ENCODE data around the gene NFKBIZ.
"Not testable (repeated sequence)": the region's sequence is repeated elsewhere in the genome, so short reads cannot be mapped to it uniquely, and the experiment has no call there.

NFKBIZ gene

DNA sequence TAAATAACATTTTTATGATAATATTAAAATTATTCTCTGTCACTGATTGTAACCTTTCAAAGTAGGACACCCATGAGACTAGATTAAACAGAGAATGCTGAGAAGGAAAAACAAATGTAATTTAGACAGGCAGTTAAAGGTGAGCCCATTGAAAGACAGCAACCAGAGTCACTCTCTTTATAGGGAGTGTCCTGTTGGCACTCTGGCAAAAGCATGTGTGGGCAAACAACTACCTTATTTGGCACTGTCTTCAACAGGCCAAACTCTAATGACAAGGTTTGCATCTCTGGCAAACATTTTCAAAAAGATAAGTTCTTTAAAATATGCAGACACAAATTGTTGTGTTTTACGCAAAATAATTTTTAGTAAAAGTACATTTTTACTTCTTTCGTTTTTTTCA is 29.8 kb downstream of the NFKBIZ start:
- no peak for DNase-seq

DNA sequence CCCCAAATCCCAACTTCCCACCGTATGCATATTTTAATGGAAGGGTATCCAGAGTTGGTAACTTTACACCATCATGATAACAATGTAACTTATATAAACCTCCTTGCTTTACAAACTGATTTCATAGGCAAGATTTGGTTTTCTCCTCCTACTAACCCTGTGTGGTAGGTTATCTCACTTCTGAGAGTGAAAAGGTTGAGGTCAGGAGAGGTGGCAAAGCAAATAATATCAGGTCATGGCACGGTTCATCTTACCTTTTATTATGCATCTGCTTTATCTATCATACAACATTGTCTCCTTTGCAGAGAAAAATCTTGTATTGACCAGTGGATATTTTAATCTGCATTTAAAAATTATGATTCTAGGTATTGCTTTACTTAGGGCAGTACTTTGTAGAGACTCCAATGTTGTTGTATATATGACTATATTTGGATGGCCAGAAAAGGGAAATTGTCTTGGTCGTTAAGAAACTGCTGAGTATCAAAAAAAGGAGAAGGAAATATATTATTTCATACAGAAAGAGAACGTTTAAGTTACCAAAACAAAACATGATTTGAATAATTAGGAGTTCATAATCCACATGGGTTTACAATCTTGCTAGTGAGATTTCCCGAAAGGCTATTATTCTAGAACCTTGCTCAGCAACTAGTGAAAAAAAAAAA is 30.4 kb downstream of the NFKBIZ start:
- DNase-seq: no peak

DNA sequence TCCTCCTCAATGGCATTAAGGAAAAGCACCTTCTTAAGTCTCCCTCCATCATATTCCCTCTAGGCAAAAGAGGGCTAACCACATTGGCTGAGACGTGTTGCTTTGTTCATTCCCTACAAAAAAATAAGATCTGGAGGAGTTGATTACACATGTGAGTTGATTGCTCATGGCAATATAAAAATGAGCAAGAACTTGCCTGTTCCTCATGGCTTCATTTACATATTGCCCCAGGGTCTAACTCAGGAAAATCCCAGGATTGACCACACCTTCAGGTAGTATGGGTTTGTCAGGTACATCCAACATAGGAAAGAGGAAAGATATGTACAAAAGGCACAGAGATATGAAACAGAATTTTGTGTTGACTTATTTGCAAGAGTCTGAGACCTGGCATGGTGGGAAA is 35.5 kb downstream of the NFKBIZ start:
- no peak for DNase-seq

DNA sequence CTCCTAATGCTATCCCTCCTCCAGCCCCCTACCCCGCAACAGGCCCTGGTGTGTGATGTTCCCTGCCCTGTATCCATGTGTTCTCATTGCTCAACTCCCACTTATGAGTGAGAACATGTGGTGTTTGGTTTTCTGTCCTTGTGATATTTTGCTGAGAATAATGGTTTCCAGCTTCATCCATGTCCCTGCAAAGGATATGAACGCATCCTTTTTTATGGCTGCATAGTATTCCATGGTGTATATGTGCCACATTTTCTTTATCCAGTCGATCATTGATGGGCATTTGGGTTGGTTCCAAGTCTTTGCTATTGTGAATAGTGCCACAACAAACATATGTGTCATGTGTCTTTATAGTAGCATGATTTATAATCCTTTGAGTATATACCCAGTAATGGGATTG is 36.3 kb downstream of the NFKBIZ start:
- DNase-seq: not testable (repeated sequence)

DNA sequence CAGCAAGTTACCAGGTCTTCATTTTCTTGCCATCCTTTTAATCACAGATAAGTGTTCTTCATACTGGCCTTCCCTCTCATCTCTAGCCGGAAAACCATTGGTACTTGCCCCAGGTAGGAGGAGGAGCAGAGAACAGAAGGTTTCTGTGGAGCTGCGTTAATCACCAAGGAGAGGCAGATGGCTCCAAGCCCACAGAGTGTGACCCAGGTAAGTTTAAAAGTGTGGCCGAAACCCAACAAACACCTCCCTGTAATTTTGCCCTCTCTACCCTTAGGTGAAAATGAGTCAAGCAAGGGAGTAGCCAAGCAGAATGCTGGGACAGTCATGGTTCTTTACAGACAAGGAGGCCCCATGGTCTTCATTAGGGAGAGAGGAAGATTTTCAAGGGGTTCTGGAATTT is 37.3 kb downstream of the NFKBIZ start:
- DNase-seq: no peak

DNA sequence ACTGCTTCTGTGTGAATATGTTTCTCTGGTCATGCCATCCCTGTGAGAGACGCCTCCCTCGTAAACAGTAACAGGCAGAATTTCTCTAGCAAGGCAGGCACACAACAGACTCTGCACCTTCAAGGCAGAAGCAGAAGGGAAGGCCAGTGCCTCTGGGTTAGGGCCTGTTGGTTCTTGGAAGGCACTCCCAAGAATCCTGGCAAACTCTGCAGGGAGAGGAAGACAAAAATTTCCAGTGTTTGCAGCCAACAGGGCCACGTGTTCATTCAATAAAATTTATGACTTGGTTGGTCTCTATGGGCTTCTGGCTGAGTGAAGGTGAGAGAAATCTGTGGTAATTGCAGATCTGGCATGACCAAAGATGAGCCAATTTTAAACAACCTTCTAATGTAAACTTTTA is 39.3 kb downstream of the NFKBIZ start:
- no peak for DNase-seq

DNA sequence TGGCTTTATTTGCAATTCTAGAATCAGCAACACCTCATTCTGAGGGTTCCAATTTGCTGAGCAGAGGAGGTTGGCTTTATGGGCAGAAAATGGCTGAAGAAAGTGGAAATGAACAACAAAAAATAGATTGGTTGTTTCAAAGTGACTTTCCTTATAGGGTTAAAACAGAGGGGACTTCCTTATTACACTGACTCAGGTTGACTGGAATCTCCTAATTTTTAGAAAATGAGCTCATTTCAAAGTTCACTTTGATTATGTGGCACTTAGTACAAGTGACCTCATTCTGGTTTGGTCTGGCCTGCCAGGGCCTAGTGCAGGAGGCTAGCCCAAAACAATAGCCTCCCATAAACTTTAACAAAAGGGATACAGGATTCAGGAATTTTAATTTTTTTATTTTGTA is 41.4 kb downstream of the NFKBIZ start:
- no peak for DNase-seq

DNA sequence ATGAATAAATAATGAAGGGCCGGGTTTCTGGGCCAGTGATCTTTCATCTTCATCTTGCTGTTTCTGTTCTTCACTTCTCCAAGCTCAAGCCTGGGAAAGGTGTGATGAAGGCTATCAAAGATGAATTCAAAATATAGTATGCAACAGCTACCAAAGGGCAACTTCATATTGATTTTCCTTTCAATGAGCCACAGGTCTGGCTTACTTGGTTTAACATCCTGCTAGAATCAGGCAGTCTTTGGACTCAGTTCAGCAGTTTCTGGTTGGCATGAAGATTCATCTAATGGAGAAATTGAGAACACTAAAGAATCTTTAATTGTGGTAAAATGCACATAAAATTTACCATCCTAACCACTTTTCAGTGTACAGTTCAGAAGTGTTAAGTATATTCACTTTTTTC is 43.3 kb downstream of the NFKBIZ start:
- no peak for DNase-seq

DNA sequence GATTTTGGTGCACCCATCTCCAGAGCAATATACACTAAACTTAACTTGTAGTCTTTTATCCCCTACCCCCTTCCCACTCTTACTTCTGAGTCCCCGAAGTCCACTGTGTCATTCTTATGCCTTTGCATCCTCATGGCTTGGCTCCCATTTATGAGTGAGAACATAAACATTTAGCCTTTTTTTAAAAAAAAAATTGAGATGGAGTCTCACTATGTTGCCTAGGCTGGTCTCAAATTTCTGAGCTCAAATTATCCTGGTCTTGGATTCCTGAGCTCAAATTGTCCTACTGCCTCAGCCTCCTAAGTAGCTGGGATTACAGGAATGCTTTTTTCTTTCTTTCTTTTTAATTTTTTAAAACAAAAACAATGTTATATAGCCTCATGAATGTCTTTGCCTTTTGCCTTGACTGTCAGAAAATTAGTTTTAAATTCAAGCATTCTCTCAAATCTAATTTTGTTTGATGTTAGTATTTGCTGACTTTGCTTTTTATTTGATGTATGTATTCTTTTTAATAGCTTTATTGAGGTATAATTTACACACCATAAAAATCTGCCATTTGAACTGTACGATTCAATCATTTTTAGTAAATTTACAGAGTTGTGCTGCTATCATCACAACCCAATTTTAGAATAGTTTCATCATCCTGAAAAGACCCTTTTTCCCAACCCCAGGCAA is 46.9 kb downstream of the NFKBIZ start:
- DNase-seq: no peak

DNA sequence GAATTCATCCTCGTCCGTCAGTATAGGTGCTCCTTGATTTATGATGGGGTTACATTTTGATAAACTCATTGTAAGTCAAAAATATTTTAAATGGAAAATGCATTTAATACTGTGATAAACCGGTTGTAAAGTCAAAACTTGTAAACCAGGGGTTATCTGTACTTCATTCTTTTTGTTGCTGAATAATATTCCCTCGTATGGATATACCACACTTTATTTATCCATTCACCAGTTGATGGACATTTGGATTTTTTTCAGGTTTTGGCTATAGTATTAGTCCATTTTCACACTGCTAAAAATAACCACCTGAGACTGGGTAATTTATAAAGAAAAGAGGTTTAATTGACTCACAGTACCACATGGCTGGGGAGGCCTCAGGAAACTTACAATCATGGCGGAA is 47.7 kb downstream of the NFKBIZ start:
- DNase-seq: no peak

DNA sequence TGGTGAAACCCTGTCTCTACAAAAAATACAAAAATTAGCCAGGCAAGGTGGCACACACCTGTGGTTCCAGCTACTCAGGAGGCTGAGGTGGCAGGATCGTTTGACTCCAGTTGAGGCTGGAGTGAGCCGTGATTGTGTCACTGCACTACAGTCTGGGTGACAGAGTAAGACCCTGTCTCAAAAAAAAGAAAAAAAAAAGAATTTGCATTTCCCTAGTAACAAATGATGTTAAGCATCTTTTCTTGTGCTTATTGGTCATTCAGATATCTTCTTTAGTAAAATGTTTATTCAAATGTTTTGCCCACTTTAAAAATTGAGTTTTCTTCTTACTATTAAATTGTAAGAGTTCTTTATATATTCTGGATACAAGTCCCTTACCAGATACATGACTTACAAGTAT is 48.7 kb downstream of the NFKBIZ start:
- no peak for DNase-seq

DNA sequence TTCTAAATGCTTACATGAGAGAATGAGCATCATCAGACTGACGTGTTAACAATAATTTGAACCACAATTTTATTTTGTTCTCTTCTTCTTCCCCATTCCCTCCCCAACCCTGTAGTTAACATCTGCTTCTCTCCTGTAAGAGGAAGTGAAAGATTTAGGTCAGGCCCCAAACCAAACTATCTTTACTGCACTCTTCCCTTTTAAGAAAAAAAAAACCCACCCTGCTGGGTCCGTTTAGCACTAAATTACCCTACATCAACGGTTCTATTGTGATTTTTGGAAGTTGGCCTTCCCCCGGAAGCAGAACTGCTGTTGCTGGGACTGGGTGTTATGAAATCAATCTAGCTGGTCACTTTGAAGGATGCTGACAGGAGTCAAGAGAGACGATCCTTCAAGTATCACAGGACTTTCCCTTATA is 49.4 kb downstream of the NFKBIZ start:
- DNase-seq: peak; percentile 26 to 34

DNA sequence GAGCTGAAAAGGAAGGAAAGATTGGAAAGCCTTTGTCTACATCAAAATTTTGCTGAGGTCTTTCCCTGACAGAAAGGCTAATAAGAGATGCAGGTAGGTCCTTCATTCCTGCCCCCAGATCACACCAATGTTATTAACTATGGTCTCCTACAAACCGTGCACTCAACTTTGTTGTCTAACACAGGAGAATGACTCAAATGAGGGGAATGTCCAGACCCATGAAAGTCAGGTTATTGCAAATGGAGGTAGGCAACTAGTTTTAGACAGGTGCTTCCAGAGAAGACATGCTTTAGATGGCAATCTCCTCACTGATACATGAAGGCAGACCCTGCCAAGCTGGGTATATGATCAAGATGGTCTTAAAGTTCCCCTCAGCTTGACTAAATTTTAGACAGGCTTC is 51.0 kb downstream of the NFKBIZ start:
- DNase-seq: no peak

DNA sequence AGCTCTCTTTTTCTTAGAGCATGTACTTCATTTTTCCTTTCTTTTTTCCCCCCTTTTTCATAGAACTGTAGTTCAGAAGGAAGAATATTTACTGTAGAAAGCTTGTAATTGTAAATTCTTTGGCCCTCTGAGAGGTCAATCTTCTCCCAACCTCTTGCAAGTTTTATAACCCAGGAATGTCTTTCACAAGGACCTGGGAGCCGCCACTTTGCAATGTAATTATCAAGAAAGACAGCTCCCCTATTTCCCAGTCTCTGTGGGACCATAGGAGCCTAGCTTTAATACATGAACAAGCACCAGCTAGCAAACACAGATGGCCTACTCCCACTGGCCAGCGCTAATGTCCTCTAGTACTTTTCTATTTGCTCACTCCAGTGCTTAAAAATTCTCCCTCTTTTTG is 51.4 kb downstream of the NFKBIZ start:
- DNase-seq: no peak

DNA sequence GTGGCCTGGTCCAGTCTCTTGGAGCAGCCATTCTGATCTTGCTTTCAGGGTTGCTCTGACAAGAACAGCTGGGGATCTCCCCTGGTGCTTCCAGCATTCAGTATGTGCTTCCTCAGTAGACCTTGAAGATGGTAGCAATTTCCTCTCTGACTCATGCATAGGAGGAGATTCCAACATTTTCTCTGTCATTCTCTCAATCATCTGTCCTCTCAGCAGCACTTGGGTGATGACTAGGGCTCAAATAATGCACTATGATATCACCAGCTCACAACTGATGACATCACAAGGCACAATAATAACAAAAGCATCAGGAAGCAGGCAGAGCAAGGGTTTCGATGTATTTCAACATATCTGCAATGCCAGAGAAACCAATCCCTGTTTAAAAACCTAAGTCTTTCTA is 52.7 kb downstream of the NFKBIZ start:
- no peak for DNase-seq

DNA sequence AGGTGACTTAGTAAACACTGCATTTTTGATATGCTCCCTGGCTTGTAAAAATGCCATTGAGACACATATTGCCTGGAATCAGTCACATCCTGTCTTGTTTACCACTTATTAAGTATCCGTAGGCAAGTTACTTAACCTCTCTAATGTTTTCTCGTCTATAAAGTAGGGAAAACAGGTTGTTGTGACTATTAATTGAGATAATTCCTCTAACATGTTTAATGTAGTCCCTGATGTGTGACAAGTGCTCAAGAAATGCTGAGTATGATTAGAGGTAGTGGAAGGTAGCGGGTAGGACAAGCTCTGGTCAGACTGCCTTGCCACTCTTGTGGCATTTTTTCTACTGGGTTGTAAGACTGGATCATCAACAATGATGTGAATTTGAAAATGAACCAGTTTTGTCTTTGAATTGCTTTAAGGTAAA is 54.1 kb downstream of the NFKBIZ start:
- DNase-seq: no peak

DNA sequence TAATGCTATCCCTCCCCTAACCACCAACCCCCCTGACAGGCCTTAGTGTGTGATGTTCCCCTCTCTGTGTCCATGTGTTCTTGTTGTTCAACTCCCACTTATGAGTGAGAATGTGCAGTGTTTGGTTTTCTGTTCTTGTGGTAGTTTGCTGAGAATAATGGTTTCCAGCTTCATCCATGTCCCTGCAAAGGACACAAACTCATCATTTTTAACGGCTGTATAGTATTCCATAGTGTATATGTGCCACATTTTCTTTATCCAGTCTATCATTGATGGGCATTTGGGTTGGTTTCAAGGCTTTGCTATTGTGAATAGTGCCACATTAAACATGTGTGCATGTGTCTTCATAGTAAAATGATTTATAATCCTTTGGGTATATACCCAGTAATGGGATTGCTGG is 56.3 kb downstream of the NFKBIZ start:
- DNase-seq: not testable (repeated sequence)

All from hippocampal formation (tissue), 2 donors.